WTC11 (cell line): ENCODE measurements around the gene METTL22.

Experiments
- JUN ChIP-seq: sonication (generic); formaldehyde crosslinking; IDR thresholded peaks from 2 replicates; pipeline ENCODE4 v1.8.0; 2023; ENCODE audit warnings: mild to moderate bottlenecking, missing genetic modification reagents
- ZNF121 ChIP-seq: sonication (generic); formaldehyde crosslinking; IDR thresholded peaks from 2 replicates; pipeline ENCODE4 v1.8.0; 2023; ENCODE audit warnings: missing genetic modification reagents
- TF ChIP-seq, protein P1 (sequence below): fragments of 200-600 bp; IDR thresholded peaks from 2 replicates; pipeline ENCODE4 v1.8.0; 2022; ENCODE audit warnings: antibody characterized with exemption
- TF ChIP-seq, protein P2 (sequence below): sonication (generic); formaldehyde crosslinking; IDR thresholded peaks from 2 replicates; pipeline ENCODE4 v1.8.0; 2022; ENCODE audit warnings: missing genetic modification reagents

DNA sequence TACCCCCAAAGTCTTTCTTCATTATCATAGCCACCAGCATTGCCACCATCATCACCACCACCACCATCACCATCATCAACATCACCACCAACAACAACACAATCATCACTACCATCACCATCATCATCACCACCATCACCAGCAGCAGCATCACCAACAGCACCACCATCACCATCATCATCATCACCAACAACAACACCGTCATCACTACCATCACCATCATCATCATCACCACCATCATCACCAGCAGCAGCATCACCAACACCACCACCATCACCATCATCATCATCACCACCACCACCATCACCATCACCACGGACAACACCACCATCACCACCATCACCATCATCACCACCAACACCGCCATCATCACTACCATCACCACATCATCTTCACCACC, 30.7 kb upstream of the METTL22 start:
- TF ChIP-seq, protein P1, sequence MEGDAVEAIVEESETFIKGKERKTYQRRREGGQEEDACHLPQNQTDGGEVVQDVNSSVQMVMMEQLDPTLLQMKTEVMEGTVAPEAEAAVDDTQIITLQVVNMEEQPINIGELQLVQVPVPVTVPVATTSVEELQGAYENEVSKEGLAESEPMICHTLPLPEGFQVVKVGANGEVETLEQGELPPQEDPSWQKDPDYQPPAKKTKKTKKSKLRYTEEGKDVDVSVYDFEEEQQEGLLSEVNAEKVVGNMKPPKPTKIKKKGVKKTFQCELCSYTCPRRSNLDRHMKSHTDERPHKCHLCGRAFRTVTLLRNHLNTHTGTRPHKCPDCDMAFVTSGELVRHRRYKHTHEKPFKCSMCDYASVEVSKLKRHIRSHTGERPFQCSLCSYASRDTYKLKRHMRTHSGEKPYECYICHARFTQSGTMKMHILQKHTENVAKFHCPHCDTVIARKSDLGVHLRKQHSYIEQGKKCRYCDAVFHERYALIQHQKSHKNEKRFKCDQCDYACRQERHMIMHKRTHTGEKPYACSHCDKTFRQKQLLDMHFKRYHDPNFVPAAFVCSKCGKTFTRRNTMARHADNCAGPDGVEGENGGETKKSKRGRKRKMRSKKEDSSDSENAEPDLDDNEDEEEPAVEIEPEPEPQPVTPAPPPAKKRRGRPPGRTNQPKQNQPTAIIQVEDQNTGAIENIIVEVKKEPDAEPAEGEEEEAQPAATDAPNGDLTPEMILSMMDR = no peak
- TF ChIP-seq ZNF121 (CRISPR knock-in tag) = no peak
- TF ChIP-seq JUN = no peak
- TF ChIP-seq, protein P2, sequence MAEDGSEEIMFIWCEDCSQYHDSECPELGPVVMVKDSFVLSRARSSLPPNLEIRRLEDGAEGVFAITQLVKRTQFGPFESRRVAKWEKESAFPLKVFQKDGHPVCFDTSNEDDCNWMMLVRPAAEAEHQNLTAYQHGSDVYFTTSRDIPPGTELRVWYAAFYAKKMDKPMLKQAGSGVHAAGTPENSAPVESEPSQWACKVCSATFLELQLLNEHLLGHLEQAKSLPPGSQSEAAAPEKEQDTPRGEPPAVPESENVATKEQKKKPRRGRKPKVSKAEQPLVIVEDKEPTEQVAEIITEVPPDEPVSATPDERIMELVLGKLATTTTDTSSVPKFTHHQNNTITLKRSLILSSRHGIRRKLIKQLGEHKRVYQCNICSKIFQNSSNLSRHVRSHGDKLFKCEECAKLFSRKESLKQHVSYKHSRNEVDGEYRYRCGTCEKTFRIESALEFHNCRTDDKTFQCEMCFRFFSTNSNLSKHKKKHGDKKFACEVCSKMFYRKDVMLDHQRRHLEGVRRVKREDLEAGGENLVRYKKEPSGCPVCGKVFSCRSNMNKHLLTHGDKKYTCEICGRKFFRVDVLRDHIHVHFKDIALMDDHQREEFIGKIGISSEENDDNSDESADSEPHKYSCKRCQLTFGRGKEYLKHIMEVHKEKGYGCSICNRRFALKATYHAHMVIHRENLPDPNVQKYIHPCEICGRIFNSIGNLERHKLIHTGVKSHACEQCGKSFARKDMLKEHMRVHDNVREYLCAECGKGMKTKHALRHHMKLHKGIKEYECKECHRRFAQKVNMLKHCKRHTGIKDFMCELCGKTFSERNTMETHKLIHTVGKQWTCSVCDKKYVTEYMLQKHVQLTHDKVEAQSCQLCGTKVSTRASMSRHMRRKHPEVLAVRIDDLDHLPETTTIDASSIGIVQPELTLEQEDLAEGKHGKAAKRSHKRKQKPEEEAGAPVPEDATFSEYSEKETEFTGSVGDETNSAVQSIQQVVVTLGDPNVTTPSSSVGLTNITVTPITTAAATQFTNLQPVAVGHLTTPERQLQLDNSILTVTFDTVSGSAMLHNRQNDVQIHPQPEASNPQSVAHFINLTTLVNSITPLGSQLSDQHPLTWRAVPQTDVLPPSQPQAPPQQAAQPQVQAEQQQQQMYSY (CRISPR knock-in tag) = no peak
